SK-N-SH (cell line): ENCODE results near the gene BAIAP3. TPM values are rescaled to one million over a fixed set of nuclear protein-coding genes. Genes with fewer than 3 reads are reported as not detected.

ENCODE experiments used
- CTCF ChIA-PET: fragments of 300-600, 350-600 bp; formaldehyde crosslinking; extraction: SDS; loops from one replicate; lab custom pipeline; 2021; lab: Yijun Ruan, JAX
- POLR2A ChIA-PET: fragments of 350-600 bp; sonication (Branson Sonifier 250); formaldehyde crosslinking; extraction: SDS; loops from one replicate; lab custom pipeline; 2020; ENCODE audit warnings: antibody characterized with exemption, inconsistent platforms; lab: Yijun Ruan, JAX
- DNase-seq: peaks from one replicate; pipeline ENCODE4 v3.0.0; 2012
- H2AFZ ChIP-seq: fragments of 200-600 bp; sonication (generic); 2 replicates; pipeline ENCODE4 v1.8.1; 2016; ENCODE audit warnings: antibody characterized with exemption, mild to moderate bottlenecking, low read depth
- H3F3A ChIP-seq: fragments of 200-600 bp; sonication (generic); replicated peaks from 2 replicates; pipeline ENCODE3; 2016; ENCODE audit warnings: antibody characterized with exemption, mild to moderate bottlenecking; ENCODE audit not compliant: insufficient read depth
- H3K27ac ChIP-seq, 2 experiments: fragments of 200-500 bp in 1 of 2; fragments of 200-600 bp in 1 of 2; sonication (Bioruptor generic) in 1 of 2; sonication (generic), shearing (Covaris generic) in 1 of 2; 2 replicates each; pipeline versions ENCODE4 v1.5.1 to v1.6.1; 2014 to 2016; ENCODE audit warnings: low read depth in 2 of 2, inconsistent platforms in 1 of 2, low read length in 1 of 2, mild to moderate bottlenecking in 1 of 2, mixed read lengths in 1 of 2
- H3K27me3 ChIP-seq: fragments of 200-600 bp; sonication (generic), shearing (Covaris generic); 2 replicates; pipeline ENCODE4 v1.6.1; 2016; ENCODE audit warnings: mixed run types; ENCODE audit not compliant: insufficient read depth
- H3K36me3 ChIP-seq, 2 experiments: fragments of 200-500 bp in 1 of 2; fragments of 200-600 bp in 1 of 2; sonication (Bioruptor generic) in 1 of 2; sonication (generic) in 1 of 2; replicated peaks in 1 of 2; 2 replicates each; pipeline versions ENCODE3 to v1.5.1; 2014 to 2016; ENCODE audit warnings: low read length in 1 of 2, mild to moderate bottlenecking in 1 of 2; ENCODE audit not compliant: insufficient read depth in 2 of 2, control insufficient read depth in 1 of 2
- H3K4me1 ChIP-seq, 2 experiments: fragments of 200-500 bp in 1 of 2; fragments of 200-600 bp in 1 of 2; sonication (Bioruptor generic) in 1 of 2; sonication (generic), shearing (Covaris generic) in 1 of 2; 2 replicates each; pipeline versions ENCODE4 v1.5.1 to v1.6.1; 2014 to 2016; ENCODE audit warnings: low read depth in 1 of 2, low read length in 1 of 2, mixed run types in 1 of 2; ENCODE audit not compliant: insufficient read depth in 2 of 2, control insufficient read depth in 1 of 2
- H3K4me2 ChIP-seq: fragments of 200-600 bp; sonication (generic), shearing (Covaris generic); 2 replicates; pipeline ENCODE4 v1.6.1; 2017; ENCODE audit warnings: mixed run types
- H3K4me3 ChIP-seq, 2 experiments: fragments of 200-500 bp in 1 of 2; fragments of 200-600 bp in 1 of 2; sonication (Bioruptor generic) in 1 of 2; sonication (generic), shearing (Covaris generic) in 1 of 2; 2 replicates each; pipeline versions ENCODE4 v1.5.1 to v1.8.1; 2014 to 2016; ENCODE audit warnings: low read depth in 2 of 2, inconsistent platforms in 1 of 2, low read length in 1 of 2, mild to moderate bottlenecking in 1 of 2, mixed read lengths in 1 of 2, moderate library complexity in 1 of 2
- H3K79me2 ChIP-seq: fragments of 200-600 bp; sonication (generic); 2 replicates; pipeline ENCODE4 v1.8.1; 2017; ENCODE audit warnings: mild to moderate bottlenecking; ENCODE audit not compliant: insufficient read depth
- H3K9ac ChIP-seq: fragments of 200-600 bp; sonication (generic); 2 replicates; pipeline ENCODE4 v1.6.1; 2017; ENCODE audit warnings: mixed run types
- H3K9me2 ChIP-seq: fragments of 200-600 bp; sonication (generic); 2 replicates; pipeline ENCODE4 v1.6.1; 2017; ENCODE audit warnings: mixed run types
- H3K9me3 ChIP-seq: fragments of 200-600 bp; sonication (generic); 2 replicates; pipeline ENCODE4 v1.6.1; 2017; ENCODE audit warnings: mixed run types, mild to moderate bottlenecking, moderate library complexity
- H4K20me1 ChIP-seq: fragments of 200-600 bp; sonication (generic); 2 replicates; pipeline ENCODE4 v1.6.1; 2017; ENCODE audit warnings: mild to moderate bottlenecking, mixed run types; ENCODE audit not compliant: insufficient read depth
- CHD2 ChIP-seq: fragments of 150-350 bp; IDR thresholded peaks from 2 replicates; pipeline ENCODE4 v1.6.1; 2018; ENCODE audit warnings: low read length; ENCODE audit not compliant: partially characterized antibody
- ELF1 ChIP-seq: IDR thresholded peaks from 2 replicates; pipeline ENCODE4 v1.4.0; 2012
- EZH2phosphoT487 ChIP-seq: fragments of 200-600 bp; sonication (generic); IDR thresholded peaks from 2 replicates; pipeline ENCODE4 v1.6.1; 2017; ENCODE audit warnings: low read depth, mixed run types, mild to moderate bottlenecking, antibody characterized with exemption, moderate library complexity, borderline replicate concordance
- FOSL2 ChIP-seq: IDR thresholded peaks from 2 replicates; pipeline ENCODE4 v1.4.0; 2012; ENCODE audit warnings: low read depth, mild to moderate bottlenecking, moderate library complexity, borderline replicate concordance
- FOXM1 ChIP-seq: IDR thresholded peaks from 2 replicates; pipeline ENCODE4 v1.4.0; 2012; ENCODE audit warnings: low read depth, mild to moderate bottlenecking
- GABPA ChIP-seq: IDR thresholded peaks from 2 replicates; pipeline ENCODE4 v1.4.0; 2012; ENCODE audit warnings: low read depth, mild to moderate bottlenecking
- GATA2 ChIP-seq: sonication (generic); formaldehyde crosslinking; IDR thresholded peaks from 2 replicates; pipeline ENCODE4 v1.5.0; 2020; ENCODE audit warnings: mild to moderate bottlenecking, missing genetic modification reagents
- JUND ChIP-seq: IDR thresholded peaks from 2 replicates; pipeline ENCODE4 v1.4.0; 2012
- MEF2A ChIP-seq: IDR thresholded peaks from 2 replicates; pipeline ENCODE4 v1.4.0; 2012; ENCODE audit warnings: low read depth, borderline replicate concordance
- RAD21 ChIP-seq: IDR thresholded peaks from 2 replicates; pipeline ENCODE4 v1.6.1; 2012; ENCODE audit warnings: mild to moderate bottlenecking, low read length
- RXRA ChIP-seq: IDR thresholded peaks from 2 replicates; pipeline ENCODE4 v1.4.0; 2012; ENCODE audit warnings: low read depth, mild to moderate bottlenecking, borderline replicate concordance
- SMC3 ChIP-seq: IDR thresholded peaks from 2 replicates; pipeline ENCODE4 v1.6.1; 2012; ENCODE audit warnings: low read depth, low read length, improper control_type of control experiment
- TCF12 ChIP-seq: IDR thresholded peaks from 2 replicates; pipeline ENCODE4 v1.4.0; 2012
- TEAD4 ChIP-seq: IDR thresholded peaks from 2 replicates; pipeline ENCODE4 v1.4.0; 2012; ENCODE audit warnings: mild to moderate bottlenecking, borderline replicate concordance; ENCODE audit not compliant: insufficient read depth
- WGBS: methylation state at CpG from one replicate; pipeline ENCODE4 v1.1.6; 2017; ENCODE audit warnings: low lambda C conversion rate; 5-methylcytosine and 5-hydroxymethylcytosine counted together
- polyA plus RNA-seq, 3 experiments: library from polyadenylated mRNA; depleted of rRNA; stranded (reverse); fragments of >200 nt; gene quantifications; 2 replicates each; pipeline ENCODE4 v1.2.3, GENCODE V29; 2012
- TF ChIP-seq, protein P1 (sequence below): IDR thresholded peaks from 2 replicates; pipeline ENCODE4; 2012
- TF ChIP-seq, protein P2 (sequence below): fragments of 150-350 bp; IDR thresholded peaks from 2 replicates; pipeline ENCODE4 v1.6.1; 2016; ENCODE audit warnings: mild to moderate bottlenecking, low read depth, low read length
- TF ChIP-seq, protein P3 (sequence below): fragments of 200-600 bp; sonication (generic); IDR thresholded peaks from 2 replicates; pipeline ENCODE4 v1.6.1; 2017; ENCODE audit warnings: antibody characterized with exemption, mild to moderate bottlenecking, moderate library complexity
- TF ChIP-seq, protein P4 (sequence below): IDR thresholded peaks from 2 replicates; pipeline ENCODE4 v1.4.0; 2012; ENCODE audit warnings: low read depth
- TF ChIP-seq, protein P5 (sequence below): IDR thresholded peaks from 2 replicates; pipeline ENCODE4 v1.4.0; 2012; ENCODE audit warnings: low read depth, borderline replicate concordance

Gene BAIAP3
- polyA plus RNA-seq, 1 of the 3 experiments (the other 2 are of a cell fraction) = 1.1 TPM

DNA sequence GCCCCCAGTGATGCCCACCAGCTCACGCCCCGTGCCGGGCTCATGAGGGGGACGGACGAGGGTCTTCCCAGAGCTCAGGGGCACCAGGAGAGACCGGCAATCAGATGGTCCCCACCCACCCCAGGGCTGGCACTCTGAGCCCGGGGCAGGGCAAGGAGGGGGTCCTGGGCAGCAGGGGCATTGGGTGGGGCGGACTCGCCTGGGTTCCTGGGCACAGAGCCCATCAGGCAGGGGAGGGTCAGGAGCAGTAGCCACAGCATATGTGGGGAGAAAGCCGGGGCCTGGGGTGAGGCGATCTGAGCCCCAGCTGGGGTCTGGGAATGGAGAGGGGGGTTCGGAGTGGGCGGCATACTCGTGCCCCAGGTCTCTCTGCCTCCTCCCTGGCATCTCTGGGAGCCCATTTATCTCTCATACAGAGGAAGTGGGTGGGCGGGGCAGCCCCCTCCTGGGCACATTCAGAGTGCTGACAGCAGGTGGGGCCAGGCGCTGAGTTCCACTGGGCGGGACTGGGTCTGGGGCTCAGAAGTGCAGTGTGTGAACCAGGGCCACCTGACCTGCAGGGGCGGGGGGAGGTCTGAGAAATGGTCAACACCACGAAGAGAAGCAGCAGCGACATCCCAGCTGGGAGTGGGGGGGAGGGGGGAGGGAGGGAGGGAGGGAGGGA, 44.5 kb upstream of the BAIAP3 start:
- ChIA-PET POLR2A (no interaction called here), CTCF (interaction anchor here (6.5 kb wide), 1 partner anchor 12 kb away, joined by 60 read pairs; no protein-coding TSS in a partner anchor)
- Histone ChIP-seq H3K9me2 (no peaks in the 10 kb centered on the region), H3K79me2 (no peaks in the 10 kb centered on the region), H2AFZ (no peak overlapping the region), H3K36me3 (no peaks in the 10 kb centered on the region), H3F3A (no peaks in the 10 kb centered on the region), H3K4me1 (peaks cover 0 to 8% of the 10 kb centered on the region in 2 experiments; a peak in 1 of 4 replicates), H4K20me1 (no peaks in the 10 kb centered on the region), H3K4me2 (no peak overlapping the region), H3K4me3 (no peak overlapping the region), H3K27ac (no peak overlapping the region), H3K9me3 (no peaks in the 10 kb centered on the region), H3K27me3 (peaks cover 70% of the 10 kb centered on the region), H3K9ac (no peak overlapping the region)
- no peak for DNase-seq
- no peak for TF ChIP-seq TEAD4
- no peak for TF ChIP-seq ELF1
- no peak for TF ChIP-seq RXRA
- no peak for TF ChIP-seq MEF2A
- no peak for TF ChIP-seq CHD2
- no peak for TF ChIP-seq RAD21
- WGBS = 11% methylated on average over 11 of the region's 20 CpGs

DNA sequence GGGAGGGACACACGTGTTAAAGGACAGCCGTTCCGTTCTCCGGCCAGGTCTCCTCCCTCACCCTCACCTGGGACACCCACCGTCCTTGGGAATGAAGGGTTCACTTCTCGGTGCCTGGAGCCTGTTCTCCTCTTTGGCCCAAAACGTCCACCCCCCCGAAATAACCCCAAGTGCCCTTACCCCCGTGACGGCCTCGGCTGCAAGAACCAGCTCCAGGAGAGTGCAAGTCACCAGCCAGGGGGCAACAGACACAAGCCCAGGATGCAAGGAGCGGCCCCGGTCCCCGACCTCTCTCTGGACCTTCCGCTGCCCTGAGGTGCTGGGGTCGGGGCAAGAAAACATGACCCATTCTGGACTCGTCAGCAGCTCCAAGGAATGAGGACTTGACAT, 44.0 kb upstream of the BAIAP3 start:
- Histone ChIP-seq H4K20me1 (no peaks in the 10 kb centered on the region), H3K4me1 (peaks cover 0 to 8% of the 10 kb centered on the region in 2 experiments; a peak in 1 of 4 replicates), H3K9me3 (no peaks in the 10 kb centered on the region), H3K4me2 (no peak overlapping the region), H3K27ac (no peak overlapping the region), H3K36me3 (no peaks in the 10 kb centered on the region), H3K9ac (no peak overlapping the region), H3K79me2 (no peaks in the 10 kb centered on the region), H3K27me3 (peaks cover 68% of the 10 kb centered on the region), H3F3A (no peaks in the 10 kb centered on the region), H3K9me2 (no peaks in the 10 kb centered on the region), H3K4me3 (no peak overlapping the region), H2AFZ (no peak overlapping the region)
- no peak for DNase-seq
- ChIA-PET CTCF (interaction anchor here (0.8 to 6.5 kb wide), 2 partner anchors 11 to 13 kb away, joined by 3 to 60 read pairs; no protein-coding TSS in a partner anchor), POLR2A (no interaction called here)
- TF ChIP-seq, protein P1, sequence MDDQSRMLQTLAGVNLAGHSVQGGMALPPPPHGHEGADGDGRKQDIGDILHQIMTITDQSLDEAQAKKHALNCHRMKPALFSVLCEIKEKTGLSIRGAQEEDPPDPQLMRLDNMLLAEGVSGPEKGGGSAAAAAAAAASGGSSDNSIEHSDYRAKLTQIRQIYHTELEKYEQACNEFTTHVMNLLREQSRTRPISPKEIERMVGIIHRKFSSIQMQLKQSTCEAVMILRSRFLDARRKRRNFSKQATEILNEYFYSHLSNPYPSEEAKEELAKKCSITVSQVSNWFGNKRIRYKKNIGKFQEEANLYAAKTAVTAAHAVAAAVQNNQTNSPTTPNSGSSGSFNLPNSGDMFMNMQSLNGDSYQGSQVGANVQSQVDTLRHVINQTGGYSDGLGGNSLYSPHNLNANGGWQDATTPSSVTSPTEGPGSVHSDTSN = no peak
- TF ChIP-seq SMC3 (no peak), RAD21 (no peak), TCF12 (no peak), FOXM1 (no peak), JUND (no peak), EZH2phosphoT487 (no peak), GATA2 (CRISPR knock-in tag) (no peak), FOSL2 (no peak), MEF2A (no peak), GABPA (no peak)
- TF ChIP-seq, protein P2, sequence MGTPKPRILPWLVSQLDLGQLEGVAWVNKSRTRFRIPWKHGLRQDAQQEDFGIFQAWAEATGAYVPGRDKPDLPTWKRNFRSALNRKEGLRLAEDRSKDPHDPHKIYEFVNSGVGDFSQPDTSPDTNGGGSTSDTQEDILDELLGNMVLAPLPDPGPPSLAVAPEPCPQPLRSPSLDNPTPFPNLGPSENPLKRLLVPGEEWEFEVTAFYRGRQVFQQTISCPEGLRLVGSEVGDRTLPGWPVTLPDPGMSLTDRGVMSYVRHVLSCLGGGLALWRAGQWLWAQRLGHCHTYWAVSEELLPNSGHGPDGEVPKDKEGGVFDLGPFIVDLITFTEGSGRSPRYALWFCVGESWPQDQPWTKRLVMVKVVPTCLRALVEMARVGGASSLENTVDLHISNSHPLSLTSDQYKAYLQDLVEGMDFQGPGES = no peak
- TF ChIP-seq, protein P3, sequence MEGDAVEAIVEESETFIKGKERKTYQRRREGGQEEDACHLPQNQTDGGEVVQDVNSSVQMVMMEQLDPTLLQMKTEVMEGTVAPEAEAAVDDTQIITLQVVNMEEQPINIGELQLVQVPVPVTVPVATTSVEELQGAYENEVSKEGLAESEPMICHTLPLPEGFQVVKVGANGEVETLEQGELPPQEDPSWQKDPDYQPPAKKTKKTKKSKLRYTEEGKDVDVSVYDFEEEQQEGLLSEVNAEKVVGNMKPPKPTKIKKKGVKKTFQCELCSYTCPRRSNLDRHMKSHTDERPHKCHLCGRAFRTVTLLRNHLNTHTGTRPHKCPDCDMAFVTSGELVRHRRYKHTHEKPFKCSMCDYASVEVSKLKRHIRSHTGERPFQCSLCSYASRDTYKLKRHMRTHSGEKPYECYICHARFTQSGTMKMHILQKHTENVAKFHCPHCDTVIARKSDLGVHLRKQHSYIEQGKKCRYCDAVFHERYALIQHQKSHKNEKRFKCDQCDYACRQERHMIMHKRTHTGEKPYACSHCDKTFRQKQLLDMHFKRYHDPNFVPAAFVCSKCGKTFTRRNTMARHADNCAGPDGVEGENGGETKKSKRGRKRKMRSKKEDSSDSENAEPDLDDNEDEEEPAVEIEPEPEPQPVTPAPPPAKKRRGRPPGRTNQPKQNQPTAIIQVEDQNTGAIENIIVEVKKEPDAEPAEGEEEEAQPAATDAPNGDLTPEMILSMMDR = no peak
- TF ChIP-seq, protein P4, sequence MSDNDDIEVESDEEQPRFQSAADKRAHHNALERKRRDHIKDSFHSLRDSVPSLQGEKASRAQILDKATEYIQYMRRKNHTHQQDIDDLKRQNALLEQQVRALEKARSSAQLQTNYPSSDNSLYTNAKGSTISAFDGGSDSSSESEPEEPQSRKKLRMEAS = no peak
- TF ChIP-seq, protein P5, sequence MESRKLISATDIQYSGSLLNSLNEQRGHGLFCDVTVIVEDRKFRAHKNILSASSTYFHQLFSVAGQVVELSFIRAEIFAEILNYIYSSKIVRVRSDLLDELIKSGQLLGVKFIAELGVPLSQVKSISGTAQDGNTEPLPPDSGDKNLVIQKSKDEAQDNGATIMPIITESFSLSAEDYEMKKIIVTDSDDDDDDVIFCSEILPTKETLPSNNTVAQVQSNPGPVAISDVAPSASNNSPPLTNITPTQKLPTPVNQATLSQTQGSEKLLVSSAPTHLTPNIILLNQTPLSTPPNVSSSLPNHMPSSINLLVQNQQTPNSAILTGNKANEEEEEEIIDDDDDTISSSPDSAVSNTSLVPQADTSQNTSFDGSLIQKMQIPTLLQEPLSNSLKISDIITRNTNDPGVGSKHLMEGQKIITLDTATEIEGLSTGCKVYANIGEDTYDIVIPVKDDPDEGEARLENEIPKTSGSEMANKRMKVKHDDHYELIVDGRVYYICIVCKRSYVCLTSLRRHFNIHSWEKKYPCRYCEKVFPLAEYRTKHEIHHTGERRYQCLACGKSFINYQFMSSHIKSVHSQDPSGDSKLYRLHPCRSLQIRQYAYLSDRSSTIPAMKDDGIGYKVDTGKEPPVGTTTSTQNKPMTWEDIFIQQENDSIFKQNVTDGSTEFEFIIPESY = no peak
- 0% methylated on average over 5 of the region's 17 CpGs for WGBS
